ENCODE measurements around the gene GGT1.
A peak's percentile ranks its signal among the peaks of the same experiment; 100 is the strongest.
"Not testable (repeated sequence)": the region's sequence is repeated elsewhere in the genome, so short reads cannot be mapped to it uniquely, and the experiment has no call there.

The GGT1 gene

DNA sequence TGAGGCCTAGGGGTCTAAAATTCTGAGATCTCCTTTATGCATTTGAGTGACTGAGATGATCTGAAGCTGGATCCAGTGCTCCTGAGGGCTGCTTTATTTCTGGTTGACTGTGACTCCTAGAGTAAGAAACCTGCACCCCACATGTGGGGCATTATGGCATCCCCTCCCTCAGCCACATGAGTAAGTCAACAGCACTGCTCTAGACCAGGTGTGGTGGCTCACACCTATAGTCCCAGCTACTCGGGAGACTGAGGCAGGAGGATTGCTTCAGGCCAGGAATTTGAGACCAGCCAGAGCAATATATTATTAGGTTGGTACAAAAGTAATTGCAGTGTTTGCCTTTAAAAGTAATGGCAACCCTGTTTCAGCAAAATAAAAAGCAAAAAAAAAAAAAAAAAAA, 39.3 kb downstream of the GGT1 start:
- not testable (repeated sequence) for DNase-seq (ENCODE audit: low spot score)

DNA sequence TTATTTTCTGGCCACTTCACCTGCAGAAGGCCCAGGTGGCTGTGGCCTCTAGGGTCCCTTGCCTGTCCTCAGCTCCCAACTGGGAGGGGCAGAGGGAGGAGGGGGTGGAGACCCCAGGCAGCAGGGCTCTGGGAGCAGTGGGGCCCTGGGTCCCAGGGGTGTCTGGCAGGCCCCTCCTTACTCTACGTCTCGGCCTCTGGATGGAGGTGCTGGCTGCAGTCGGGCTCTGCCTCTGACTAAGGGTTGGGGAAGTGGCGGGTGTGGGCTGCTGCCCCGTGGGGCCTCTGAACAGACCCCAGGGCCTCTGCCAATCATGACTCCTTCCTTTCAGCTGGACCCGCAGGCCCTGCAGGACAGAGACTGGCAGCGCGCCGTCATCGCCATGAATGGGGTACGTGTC, 41.4 kb downstream of the GGT1 start:
- peak; percentile 0 for DNase-seq (ENCODE audit: low spot score)

DNA sequence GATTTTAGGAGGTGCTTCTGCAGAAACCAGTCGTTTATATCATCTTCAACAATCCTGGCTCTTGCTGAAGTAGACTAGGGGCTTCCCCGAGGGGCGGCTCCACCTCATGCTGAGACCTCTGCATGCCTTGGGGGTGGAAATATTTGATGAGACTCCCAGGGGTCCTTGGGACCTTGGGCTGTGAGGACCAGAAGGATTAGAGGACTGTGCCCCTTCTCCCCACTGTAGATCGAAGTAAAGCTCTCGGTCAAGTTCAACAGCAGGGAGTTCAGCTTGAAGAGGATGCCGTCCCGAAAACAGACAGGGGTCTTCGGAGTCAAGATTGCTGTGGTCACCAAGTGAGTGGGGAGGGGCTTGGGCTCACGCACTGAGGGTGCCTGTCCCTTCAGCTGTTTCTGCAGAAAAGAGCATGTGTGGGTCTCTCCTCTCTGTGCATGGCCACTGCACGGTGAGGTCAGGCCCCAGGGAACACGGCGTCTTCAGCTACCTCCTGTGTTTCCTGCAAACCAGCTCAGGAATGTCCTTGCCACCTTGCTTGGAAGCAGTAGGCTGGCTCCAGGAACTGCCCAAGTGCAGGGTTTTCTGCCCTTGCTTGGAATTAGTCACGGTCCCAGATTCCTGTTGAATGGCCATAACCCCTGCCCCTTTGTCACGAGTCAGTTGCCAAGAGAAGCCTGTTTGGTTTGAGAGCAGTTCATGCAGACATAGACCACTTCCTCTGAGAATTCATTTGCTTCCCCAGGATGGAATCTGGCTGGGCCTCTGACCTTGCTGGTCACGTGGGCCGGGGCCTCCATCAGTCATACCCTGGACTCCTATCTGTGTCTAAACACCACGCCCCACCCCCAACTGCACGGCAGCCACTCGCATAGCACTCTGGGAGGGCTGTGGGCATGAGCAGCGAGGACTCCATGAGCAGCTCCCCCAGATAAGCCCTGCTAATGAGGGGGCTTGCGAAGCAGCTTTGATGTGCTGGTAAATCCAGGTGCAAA, 42.7 kb downstream of the GGT1 start:
- not testable (repeated sequence) for DNase-seq (ENCODE audit: low spot score)

DNA sequence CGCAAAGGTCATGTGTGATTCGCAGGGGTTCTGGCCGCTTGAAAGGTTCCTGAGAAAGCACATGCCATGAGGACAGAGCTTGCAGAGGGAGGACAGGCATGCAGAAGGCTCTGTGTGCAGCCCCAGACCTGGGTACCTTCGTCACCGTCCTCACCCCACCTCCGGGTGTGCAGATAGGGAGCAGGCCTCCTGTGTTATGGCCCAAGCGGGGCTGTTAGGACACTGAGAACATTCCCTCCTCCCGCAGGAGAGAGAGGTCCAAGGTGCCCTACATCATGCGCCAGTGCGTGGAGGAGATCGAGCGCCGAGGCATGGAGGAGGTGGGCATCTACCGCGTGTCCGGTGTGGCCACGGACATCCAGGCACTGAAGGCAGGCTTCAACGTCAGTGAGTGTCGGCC, 43.8 kb downstream of the GGT1 start:
- not testable (repeated sequence) for DNase-seq (ENCODE audit: low spot score)

DNA sequence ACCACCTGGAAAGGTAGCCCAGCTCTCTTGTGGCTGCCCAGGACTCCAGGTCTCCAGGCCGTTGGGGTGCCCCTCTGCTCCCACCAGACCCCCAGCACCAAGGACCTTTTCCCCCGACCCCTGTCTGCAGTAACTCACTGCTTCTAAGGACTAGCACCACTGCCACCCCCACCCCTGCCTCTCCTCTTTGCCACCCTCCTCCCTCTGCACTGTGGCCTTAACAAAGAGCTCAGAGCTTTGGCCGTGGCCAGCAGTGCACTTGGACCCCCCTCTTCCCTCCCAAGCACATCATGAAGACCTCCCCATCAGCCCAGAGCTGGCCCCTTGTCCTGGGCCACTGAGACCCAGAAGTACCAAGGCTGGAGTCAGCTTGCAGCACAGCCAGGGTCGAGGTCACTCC, 46.4 kb downstream of the GGT1 start:
- DNase-seq (ENCODE audit: low spot score), result not testable (repeated sequence)

DNA sequence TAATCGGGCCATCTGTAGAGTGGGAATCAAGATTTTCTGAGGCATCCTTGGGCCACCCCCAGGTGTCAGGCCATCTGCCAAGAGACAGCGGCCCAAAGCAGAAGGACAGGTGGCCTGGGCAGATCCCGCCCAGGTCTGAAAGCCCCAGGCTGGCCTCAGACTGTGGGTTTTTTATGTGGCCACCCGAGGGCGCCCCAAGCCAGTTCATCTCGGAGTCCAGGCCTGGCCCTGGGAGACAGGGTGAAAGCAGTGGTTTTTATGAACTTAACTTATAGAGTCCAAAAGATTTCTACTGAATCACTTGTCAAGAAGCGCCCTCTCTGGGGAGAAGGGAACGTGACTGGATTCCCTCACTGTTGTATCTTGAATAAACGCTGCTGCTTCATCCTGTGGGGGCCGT, 47.9 kb downstream of the GGT1 start:
- DNase-seq (ENCODE audit: low spot score), result not testable (repeated sequence)

DNA sequence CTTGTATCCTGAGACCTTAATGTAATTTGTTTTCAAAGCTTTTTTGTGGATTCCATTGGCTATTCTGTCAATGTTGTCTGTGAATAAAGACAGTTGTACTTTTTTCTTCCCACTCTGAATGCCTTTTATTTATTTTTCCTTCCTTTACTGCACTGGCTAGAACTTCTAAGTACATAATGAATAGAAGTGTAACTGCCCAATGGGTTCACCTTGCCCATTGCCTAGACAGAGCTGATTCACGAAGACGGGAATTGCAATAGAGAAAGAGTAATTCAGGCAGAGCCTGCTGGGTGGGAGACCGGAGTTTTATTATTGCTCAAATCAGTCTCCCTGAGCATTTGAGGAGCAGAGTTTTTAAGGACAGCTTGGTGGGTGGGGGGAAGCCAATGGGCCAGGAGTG, 62.4 kb downstream of the GGT1 start:
- not testable (repeated sequence) for DNase-seq (ENCODE audit: low spot score)

DNA sequence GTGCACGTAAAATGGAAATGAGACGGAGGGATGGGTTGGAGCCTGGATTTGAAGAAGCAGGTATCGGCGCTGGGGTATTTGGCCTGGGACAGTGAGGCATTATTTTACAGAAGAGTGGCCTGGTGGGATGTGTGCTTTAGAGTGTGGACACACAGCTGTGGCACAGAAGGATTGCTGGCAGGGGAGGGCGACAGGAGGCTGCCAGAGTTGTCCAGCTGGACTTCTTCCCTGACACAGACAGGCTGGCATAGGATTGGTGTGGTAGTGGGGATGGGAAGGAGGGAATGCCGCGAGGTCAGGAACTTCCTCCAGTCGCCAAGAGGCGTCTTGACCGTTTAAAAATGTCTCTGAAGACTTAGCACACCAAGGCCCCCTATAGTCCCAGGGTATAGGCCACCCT, 64.9 kb downstream of the GGT1 start:
- DNase-seq (ENCODE audit: low spot score), result not testable (repeated sequence)

DNA sequence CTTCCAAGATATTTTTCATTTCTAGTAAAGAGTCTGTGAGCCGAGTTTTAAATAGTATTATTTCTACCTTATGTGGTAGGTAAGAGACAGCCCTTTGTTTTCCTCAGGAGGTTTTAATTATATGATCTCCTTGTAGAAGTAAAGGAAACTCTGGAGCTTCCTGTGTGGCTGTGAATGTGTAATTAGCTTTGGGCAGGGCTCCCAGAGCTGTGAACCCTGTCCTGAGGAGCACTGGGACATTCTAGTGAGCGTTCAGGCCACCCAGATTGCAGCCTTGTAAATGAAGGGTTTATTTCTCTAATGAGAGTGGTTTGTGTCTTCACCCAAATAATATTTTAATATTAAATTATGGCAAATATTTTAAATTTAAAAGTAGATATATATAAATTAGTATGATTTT, 69.5 kb downstream of the GGT1 start:
- not testable (repeated sequence) for DNase-seq (ENCODE audit: low spot score)

All from iPS-NIHi11 (cell line).